Osteoblast (primary cell): ENCODE data around the gene CASP1. TPM values are rescaled to one million over a fixed set of nuclear protein-coding genes. Genes with fewer than 3 reads are reported as not detected.
"Not testable (repeated sequence)": the region's sequence is repeated elsewhere in the genome, so short reads cannot be mapped to it uniquely, and the experiment has no call there.

ENCODE experiments used
- DNase-seq: peaks from one replicate; pipeline ENCODE4 v3.0.0; 2011; ENCODE audit warnings: low spot score, mixed read lengths; ENCODE audit not compliant: insufficient read length; ENCODE audit errors: missing footprints
- H2AFZ ChIP-seq: 2 replicates; pipeline ENCODE4 v1.6.0; 2011; ENCODE audit warnings: mild to moderate bottlenecking, low read length
- H3K27ac ChIP-seq: 2 replicates; pipeline ENCODE4 v1.5.1; 2011; ENCODE audit warnings: mild to moderate bottlenecking, low read depth, low read length, moderate library complexity
- H3K27me3 ChIP-seq: 2 replicates; pipeline ENCODE4 v1.6.0; 2012; ENCODE audit warnings: mild to moderate bottlenecking, control low read depth, inconsistent platforms, low read length, moderate library complexity; ENCODE audit not compliant: insufficient read depth
- H3K36me3 ChIP-seq: 2 replicates; pipeline ENCODE4 v1.5.1; 2011; ENCODE audit warnings: mild to moderate bottlenecking, low read length, control low read depth, moderate library complexity; ENCODE audit not compliant: insufficient read depth
- H3K4me1 ChIP-seq: 2 replicates; pipeline ENCODE4 v1.5.1; 2011; ENCODE audit warnings: mild to moderate bottlenecking, low read length, control low read depth, moderate library complexity; ENCODE audit not compliant: insufficient read depth
- H3K4me2 ChIP-seq: 2 replicates; pipeline ENCODE4 v1.6.0; 2011; ENCODE audit warnings: mild to moderate bottlenecking, low read length; ENCODE audit not compliant: insufficient read depth
- H3K4me3 ChIP-seq: fragments of 200-600 bp; sonication (generic); 3 replicates; pipeline ENCODE4 v1.5.1; 2012; ENCODE audit warnings: mild to moderate bottlenecking, low read length, inconsistent platforms; ENCODE audit not compliant: insufficient read depth
- H3K79me2 ChIP-seq: 2 replicates; pipeline ENCODE4 v1.6.0; 2012; ENCODE audit warnings: mild to moderate bottlenecking, low read length, control low read depth, inconsistent platforms; ENCODE audit not compliant: insufficient read depth
- H3K9me3 ChIP-seq: 2 replicates; pipeline ENCODE4 v1.5.1; 2011; ENCODE audit warnings: low read depth, low read length, control low read depth
- H4K20me1 ChIP-seq: 2 replicates; pipeline ENCODE4 v1.6.0; 2012; ENCODE audit warnings: mild to moderate bottlenecking, low read length, control low read depth; ENCODE audit not compliant: insufficient read depth
- total RNA-seq: library from RNA; depleted of rRNA; stranded (reverse); fragments of >200 nt; gene quantifications from 2 replicates; pipeline ENCODE4 v1.2.3, GENCODE V29; 2012
- TF ChIP-seq, protein P1 (sequence below): IDR thresholded peaks from 2 replicates; pipeline ENCODE4 v1.5.1; 2011; ENCODE audit warnings: mild to moderate bottlenecking, low read depth, low read length, moderate library complexity; ENCODE audit errors: extremely low read depth

The CASP1 gene
- total RNA-seq, 1 donor: 14.1 TPM

DNA sequence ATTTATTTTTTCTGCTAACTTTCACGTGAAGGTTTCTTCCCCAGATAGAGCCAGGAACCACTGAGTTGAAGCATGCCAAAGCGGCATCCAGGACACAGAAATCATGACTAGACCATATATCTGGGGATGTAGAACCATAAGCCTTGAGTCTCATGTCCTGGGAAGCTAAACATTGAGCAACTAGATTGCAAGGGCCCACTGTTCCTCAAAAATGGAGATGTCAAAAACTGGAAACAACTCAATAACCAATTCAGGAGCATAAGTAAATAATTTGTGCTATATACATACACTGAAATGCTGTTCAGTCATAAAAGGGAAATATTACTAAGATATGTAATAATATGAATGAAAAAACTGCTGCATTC, 39.2 kb upstream of the CASP1 start:
- Histone ChIP-seq H3K9me3 (no peaks in the 10 kb centered on the region), H3K4me3 (no peak overlapping the region), H3K4me1 (no peaks in the 10 kb centered on the region), H2AFZ (no peak overlapping the region), H3K27me3 (no peaks in the 10 kb centered on the region), H3K4me2 (no peak overlapping the region), H3K79me2 (no peaks in the 10 kb centered on the region), H3K36me3 (no peaks in the 10 kb centered on the region), H4K20me1 (no peaks in the 10 kb centered on the region), H3K27ac (no peak overlapping the region)
- no peak for DNase-seq
- TF ChIP-seq, protein P1, sequence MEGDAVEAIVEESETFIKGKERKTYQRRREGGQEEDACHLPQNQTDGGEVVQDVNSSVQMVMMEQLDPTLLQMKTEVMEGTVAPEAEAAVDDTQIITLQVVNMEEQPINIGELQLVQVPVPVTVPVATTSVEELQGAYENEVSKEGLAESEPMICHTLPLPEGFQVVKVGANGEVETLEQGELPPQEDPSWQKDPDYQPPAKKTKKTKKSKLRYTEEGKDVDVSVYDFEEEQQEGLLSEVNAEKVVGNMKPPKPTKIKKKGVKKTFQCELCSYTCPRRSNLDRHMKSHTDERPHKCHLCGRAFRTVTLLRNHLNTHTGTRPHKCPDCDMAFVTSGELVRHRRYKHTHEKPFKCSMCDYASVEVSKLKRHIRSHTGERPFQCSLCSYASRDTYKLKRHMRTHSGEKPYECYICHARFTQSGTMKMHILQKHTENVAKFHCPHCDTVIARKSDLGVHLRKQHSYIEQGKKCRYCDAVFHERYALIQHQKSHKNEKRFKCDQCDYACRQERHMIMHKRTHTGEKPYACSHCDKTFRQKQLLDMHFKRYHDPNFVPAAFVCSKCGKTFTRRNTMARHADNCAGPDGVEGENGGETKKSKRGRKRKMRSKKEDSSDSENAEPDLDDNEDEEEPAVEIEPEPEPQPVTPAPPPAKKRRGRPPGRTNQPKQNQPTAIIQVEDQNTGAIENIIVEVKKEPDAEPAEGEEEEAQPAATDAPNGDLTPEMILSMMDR: no peak

DNA sequence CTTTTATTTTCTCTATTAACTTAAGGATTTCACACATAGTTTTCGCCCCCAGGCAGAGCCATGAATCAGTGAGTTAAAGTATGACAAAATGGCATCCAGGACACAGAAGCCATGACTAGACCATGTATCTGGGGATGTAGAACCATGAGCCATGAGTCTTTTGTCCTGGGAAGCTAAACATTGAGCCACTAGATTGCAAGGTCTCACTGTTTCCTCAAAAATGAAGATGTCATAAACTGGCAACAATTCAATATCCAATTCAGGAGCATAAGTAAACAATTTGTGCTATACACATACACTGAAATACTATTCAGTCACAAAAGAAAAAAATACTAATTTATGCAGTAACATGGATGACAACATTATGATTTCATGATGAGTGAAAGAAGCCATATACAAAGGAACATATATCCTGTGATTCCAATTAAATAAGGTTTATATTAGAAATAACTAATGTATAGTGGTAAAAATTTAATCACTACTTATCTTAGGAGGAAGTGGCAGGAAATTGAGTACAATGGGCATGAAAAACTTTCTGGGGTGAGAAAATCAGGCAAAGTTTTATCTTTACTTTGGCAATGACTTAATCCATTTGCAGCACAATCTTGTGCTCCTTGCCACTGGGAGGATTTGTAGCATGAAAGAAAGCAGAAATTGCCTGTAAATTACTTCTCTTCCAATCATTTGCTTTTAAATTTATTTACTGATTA, 38.7 kb upstream of the CASP1 start:
- H3K9me3 ChIP-seq: no peaks in the 10 kb centered on the region
- H3K4me2 ChIP-seq: no peak overlapping the region
- H2AFZ ChIP-seq: no peak overlapping the region
- H3K36me3 ChIP-seq: no peaks in the 10 kb centered on the region
- H3K79me2 ChIP-seq: no peaks in the 10 kb centered on the region
- no peaks in the 10 kb centered on the region for H4K20me1 ChIP-seq
- no peaks in the 10 kb centered on the region for H3K27me3 ChIP-seq
- H3K4me3 ChIP-seq: no peak overlapping the region
- no peak overlapping the region for H3K27ac ChIP-seq
- DNase-seq: no peak
- no peaks in the 10 kb centered on the region for H3K4me1 ChIP-seq
- TF ChIP-seq, protein P1: no peak

DNA sequence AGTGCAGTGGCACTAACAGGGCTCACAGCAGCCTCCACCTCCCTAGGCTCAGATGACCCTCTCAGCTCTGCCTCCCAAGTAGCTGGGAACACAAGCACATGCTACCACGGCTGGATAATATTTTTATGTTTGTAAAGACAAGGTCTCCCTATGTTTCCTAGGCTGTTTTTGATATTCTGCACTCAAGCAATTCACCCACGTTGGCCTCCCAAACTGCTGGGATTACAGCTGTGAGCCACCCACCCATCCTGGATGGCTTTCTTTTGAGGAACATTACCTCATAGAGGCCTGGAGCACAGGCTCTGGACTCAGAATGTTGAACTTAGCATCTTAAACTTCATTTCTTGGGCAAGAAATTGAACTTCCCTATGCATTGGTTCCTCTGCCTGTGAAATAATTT, 37.1 kb upstream of the CASP1 start:
- H3K27ac ChIP-seq, H3K36me3 ChIP-seq, H3K79me2 ChIP-seq, H2AFZ ChIP-seq, H3K4me1 ChIP-seq, H3K9me3 ChIP-seq, H3K4me3 ChIP-seq, H4K20me1 ChIP-seq, DNase-seq, H3K4me2 ChIP-seq, H3K27me3 ChIP-seq: not testable (repeated sequence)

DNA sequence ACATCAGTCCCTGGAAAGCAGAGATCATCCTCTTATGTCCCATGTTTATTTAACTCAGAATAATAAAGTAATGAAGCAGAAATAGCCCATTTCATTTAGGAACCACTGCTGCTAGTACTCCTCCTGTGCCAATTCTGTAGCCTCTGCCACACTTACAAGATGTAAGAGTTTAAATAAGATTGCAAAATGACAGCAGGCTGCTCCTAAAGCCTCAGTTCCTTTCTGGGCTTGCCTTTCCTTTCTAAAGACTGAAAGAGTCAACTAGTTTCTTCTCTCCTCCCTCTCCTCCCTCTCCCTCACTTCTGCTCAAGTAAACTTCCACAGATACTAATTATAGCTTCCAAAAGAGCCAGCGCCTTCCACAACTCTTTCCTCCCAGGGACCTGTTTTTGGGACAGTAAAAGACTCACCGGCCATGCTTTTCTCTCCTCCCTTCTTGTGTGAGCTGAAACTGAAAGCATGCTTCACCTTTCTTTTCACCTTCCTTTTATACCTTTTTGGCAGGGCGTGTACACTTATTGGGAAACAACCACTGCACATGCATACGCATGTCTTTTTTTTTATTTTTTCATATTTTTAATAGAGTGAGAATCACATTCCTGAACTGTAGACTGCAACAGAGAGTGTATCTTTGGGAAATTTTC, 36.3 kb upstream of the CASP1 start:
- Histone ChIP-seq H3K36me3 (no peaks in the 10 kb centered on the region), H3K4me3 (no peak overlapping the region), H3K27me3 (no peaks in the 10 kb centered on the region), H3K9me3 (no peaks in the 10 kb centered on the region), H4K20me1 (no peaks in the 10 kb centered on the region), H3K4me2 (no peak overlapping the region), H2AFZ (no peak overlapping the region), H3K79me2 (no peaks in the 10 kb centered on the region), H3K27ac (no peak overlapping the region), H3K4me1 (no peaks in the 10 kb centered on the region)
- TF ChIP-seq, protein P1: no peak
- DNase-seq: peak; percentile 1
